ENCODE data around the gene CASKIN1. TPM values are rescaled to one million over a fixed set of nuclear protein-coding genes. Genes with fewer than 3 reads are reported as not detected.

Gene CASKIN1
- total and polyA plus RNA-seq, 2 experiments from 2014 or later: 1.0 to 6.2 TPM

GRCh38 chr16:2228161-2228824, 31.9 kb upstream of the CASKIN1 start:
- ATAC-seq: no peak
- H3F3A ChIP-seq (replicated peaks; ENCODE audit: low read depth): peaks cover 5% of the 10 kb centered on the region; the same call in 1 of the 2 replicates
- no peaks in the 10 kb centered on the region for H3K9me2 ChIP-seq (ENCODE audit: insufficient read depth)
- Mint-ChIP-seq H3K27ac (no peak overlapping the region), H3K9me3 (no peaks in the 10 kb centered on the region), H3K4me1 (no peaks in the 10 kb centered on the region; the same call in 2 of the 3 replicates), H3K4me3 (no peak overlapping the region), H3K36me3 (ENCODE audit: low read depth) (peaks cover 6% of the 10 kb centered on the region; the same call in 2 of the 3 replicates), H3K27me3 (ENCODE audit: insufficient read depth, low read depth, poor library complexity) (peaks cover 14% of the 10 kb centered on the region)
- no peak overlapping the region for H3K27ac ChIP-seq (ENCODE audit: low read depth)
- no peak overlapping the region for H2AFZ ChIP-seq
- 0 out of 2 replicates have a peak, but pooled peaks cover 5% of the 10 kb centered on the region for H3K36me3 ChIP-seq (ENCODE audit: insufficient read depth)
- H4K20me1 ChIP-seq (replicated peaks; ENCODE audit: insufficient read depth): peaks cover 5% of the 10 kb centered on the region
- H3K27me3 ChIP-seq (ENCODE audit: insufficient read depth): no peaks in the 10 kb centered on the region
- no peak overlapping the region for H3K4me3 ChIP-seq
- no peaks in the 10 kb centered on the region; the same call in 1 of the 2 replicates for H3K4me1 ChIP-seq (ENCODE audit: insufficient read depth)
- TF ChIP-seq ZNF331 (CRISPR knock-in tag; IDR thresholded peaks at IDR 0.05; ENCODE audit: low read depth): no peak
- TF ChIP-seq CREB1 (CRISPR knock-in tag; IDR thresholded peaks at IDR 0.05; ENCODE audit: low read depth): no peak
- no peak for TF ChIP-seq CTCF (conservative IDR thresholded peaks at IDR 0.05; ENCODE audit: low read depth in 2 of 2)
- TF ChIP-seq STAT1 (IDR thresholded peaks at IDR 0.05; ENCODE audit: unreplicated experiment): no peak
- no peak for TF ChIP-seq ETS1 (IDR thresholded peaks at IDR 0.05)
- TF ChIP-seq REST (IDR thresholded peaks at IDR 0.05; ENCODE audit: unreplicated experiment): no peak
- no peak for TF ChIP-seq EZH2 (IDR thresholded peaks at IDR 0.05; ENCODE audit: low read depth, unreplicated experiment)
- TF ChIP-seq POLR2AphosphoS5 (IDR thresholded peaks at IDR 0.05; ENCODE audit: low read depth): no peak
- TF ChIP-seq EZH2phosphoT487 (IDR thresholded peaks at IDR 0.05; ENCODE audit: unreplicated experiment): no peak
- TF ChIP-seq NANOG (IDR thresholded peaks at IDR 0.05; ENCODE audit: borderline replicate concordance): no peak
- no peak for TF ChIP-seq ZNF114 (CRISPR knock-in tag; IDR thresholded peaks at IDR 0.05)
- no peak for TF ChIP-seq ZNF462 (CRISPR knock-in tag; IDR thresholded peaks at IDR 0.05)
- no peak overlapping the region for H3K4me2 ChIP-seq
- no peak for DNase-seq (ENCODE audit: low spot score)
- peaks cover 44% of the 10 kb centered on the region for H3K79me2 ChIP-seq (replicated peaks; ENCODE audit: insufficient read depth)

Measured in GM23338 (cell line).